ENCODE results near the gene MARCHF11. TPM values are rescaled to one million over a fixed set of nuclear protein-coding genes. Genes with fewer than 3 reads are reported as not detected.

MARCHF11 gene
- total and polyA plus RNA-seq, 2 experiments from 2014 or later = not detected

DNA sequence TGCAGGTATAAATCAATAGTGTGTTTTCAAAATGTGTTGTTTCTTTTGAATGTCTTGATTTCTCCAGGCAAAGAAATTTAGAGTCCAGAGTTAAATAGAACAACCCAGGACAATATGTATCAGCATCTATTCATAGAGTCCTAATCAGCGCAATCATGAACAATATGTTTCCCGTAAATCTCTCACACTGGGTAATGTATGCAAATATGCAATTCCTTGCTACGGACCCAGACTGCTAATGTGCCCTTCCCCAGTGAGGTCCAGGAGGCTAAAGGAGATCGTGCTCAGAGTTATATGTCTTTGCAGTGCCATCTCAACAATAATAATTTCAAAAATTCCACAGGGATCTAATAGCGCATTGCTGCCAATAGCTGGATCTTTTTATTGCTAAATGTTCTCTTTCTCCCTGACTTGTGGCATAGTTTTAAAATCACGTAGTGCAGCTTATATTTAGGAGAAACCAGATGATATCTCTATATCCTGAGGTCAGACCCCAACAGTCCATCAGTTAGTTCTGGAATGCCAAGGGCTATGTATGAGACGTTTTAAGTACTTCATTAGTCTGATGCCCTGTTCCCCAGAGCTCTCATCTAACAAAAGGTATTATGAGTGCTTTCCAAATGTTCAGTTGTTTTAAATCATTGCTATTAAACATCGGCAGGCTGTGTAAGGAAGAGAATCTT lies 145.1 kb downstream of the MARCHF11 start:
- H2AFZ ChIP-seq = no peak overlapping the region
- H3K4me3 ChIP-seq = no peak overlapping the region
- H3K27me3 ChIP-seq = no peaks in the 10 kb centered on the region
- TF ChIP-seq EZH2phosphoT487 (IDR thresholded peaks at IDR 0.05; ENCODE audit: low read depth, severe bottlenecking, unreplicated experiment) (no peak), EZH2 (IDR thresholded peaks at IDR 0.05; ENCODE audit: borderline replicate concordance) (no peak)
- TF ChIP-seq, protein P1, sequence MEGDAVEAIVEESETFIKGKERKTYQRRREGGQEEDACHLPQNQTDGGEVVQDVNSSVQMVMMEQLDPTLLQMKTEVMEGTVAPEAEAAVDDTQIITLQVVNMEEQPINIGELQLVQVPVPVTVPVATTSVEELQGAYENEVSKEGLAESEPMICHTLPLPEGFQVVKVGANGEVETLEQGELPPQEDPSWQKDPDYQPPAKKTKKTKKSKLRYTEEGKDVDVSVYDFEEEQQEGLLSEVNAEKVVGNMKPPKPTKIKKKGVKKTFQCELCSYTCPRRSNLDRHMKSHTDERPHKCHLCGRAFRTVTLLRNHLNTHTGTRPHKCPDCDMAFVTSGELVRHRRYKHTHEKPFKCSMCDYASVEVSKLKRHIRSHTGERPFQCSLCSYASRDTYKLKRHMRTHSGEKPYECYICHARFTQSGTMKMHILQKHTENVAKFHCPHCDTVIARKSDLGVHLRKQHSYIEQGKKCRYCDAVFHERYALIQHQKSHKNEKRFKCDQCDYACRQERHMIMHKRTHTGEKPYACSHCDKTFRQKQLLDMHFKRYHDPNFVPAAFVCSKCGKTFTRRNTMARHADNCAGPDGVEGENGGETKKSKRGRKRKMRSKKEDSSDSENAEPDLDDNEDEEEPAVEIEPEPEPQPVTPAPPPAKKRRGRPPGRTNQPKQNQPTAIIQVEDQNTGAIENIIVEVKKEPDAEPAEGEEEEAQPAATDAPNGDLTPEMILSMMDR (IDR thresholded peaks at IDR 0.05; ENCODE audit: poor library complexity) = no peak
- no peaks in the 10 kb centered on the region for H3K79me2 ChIP-seq
- no peaks in the 10 kb centered on the region for H3K9me2 ChIP-seq (replicated peaks; ENCODE audit: insufficient read depth)
- no peak overlapping the region for H3K4me2 ChIP-seq
- DNase-seq (ENCODE audit: low spot score) = no peak
- no peaks in the 10 kb centered on the region for H4K20me1 ChIP-seq (ENCODE audit: insufficient read depth, poor library complexity, severe bottlenecking)
- 68% methylated on average over 8 of the region's 8 CpGs for WGBS (ENCODE audit: low lambda C conversion rate, missing lambda C conversion rate)
- H3K4me1 ChIP-seq (ENCODE audit: insufficient read depth) = no peaks in the 10 kb centered on the region
- H3K27ac ChIP-seq = no peak overlapping the region
- no peaks in the 10 kb centered on the region for H3K9me3 ChIP-seq (ENCODE audit: low read depth)
- no peaks in the 10 kb centered on the region for H3K36me3 ChIP-seq (replicated peaks; ENCODE audit: insufficient read depth, low read depth)

DNA sequence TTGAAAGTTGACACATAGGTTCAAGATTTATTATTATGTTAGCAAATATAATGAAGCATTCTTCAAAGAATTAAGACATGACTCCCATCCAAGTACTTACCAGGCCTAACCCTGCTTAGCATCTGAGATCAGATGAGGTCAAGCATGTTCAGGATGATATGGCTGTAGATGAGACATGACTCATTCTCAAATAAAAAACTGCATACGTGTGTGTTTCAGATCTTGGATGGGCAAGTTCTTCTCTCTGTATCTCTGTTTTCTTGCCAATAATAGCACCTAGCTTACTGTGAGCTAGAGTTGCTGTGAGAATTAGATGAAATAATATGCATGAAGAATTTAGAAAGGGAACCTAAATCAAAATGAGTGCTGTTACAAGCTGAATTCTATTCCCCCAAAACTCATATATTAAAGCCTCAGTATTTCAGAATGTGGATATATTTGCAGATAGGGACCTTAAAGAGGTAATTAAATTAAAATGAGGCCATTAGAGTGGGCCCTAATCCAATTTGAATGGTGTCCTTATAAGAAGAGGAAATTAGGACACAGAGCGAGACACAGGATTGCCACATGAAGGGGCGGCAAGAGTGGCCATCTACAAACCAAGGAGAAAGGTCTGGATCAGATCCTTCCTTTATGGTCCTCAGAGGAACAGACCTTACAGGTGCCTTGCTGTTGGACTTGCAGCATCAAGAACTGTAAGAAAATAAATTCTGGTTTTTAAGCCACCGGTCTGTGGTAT lies 146.2 kb downstream of the MARCHF11 start:
- no peaks in the 10 kb centered on the region for H3K9me2 ChIP-seq (replicated peaks; ENCODE audit: insufficient read depth)
- H3K27me3 ChIP-seq = no peaks in the 10 kb centered on the region
- H3K4me3 ChIP-seq = no peak overlapping the region
- WGBS (ENCODE audit: low lambda C conversion rate, missing lambda C conversion rate) = 96% methylated on average over 4 of the region's 4 CpGs
- TF ChIP-seq EZH2 (IDR thresholded peaks at IDR 0.05; ENCODE audit: borderline replicate concordance) (no peak), EZH2phosphoT487 (IDR thresholded peaks at IDR 0.05; ENCODE audit: low read depth, severe bottlenecking, unreplicated experiment) (no peak)
- TF ChIP-seq, protein P1 (IDR thresholded peaks at IDR 0.05; ENCODE audit: poor library complexity) = no peak
- H3K79me2 ChIP-seq = no peaks in the 10 kb centered on the region
- no peak overlapping the region for H3K4me2 ChIP-seq
- H3K9me3 ChIP-seq (ENCODE audit: low read depth) = no peaks in the 10 kb centered on the region
- H3K36me3 ChIP-seq (replicated peaks; ENCODE audit: insufficient read depth, low read depth) = no peaks in the 10 kb centered on the region
- no peaks in the 10 kb centered on the region for H4K20me1 ChIP-seq (ENCODE audit: insufficient read depth, poor library complexity, severe bottlenecking)
- DNase-seq (ENCODE audit: low spot score) = no peak
- no peaks in the 10 kb centered on the region for H3K4me1 ChIP-seq (ENCODE audit: insufficient read depth)
- H3K27ac ChIP-seq = no peak overlapping the region
- no peak overlapping the region for H2AFZ ChIP-seq

DNA sequence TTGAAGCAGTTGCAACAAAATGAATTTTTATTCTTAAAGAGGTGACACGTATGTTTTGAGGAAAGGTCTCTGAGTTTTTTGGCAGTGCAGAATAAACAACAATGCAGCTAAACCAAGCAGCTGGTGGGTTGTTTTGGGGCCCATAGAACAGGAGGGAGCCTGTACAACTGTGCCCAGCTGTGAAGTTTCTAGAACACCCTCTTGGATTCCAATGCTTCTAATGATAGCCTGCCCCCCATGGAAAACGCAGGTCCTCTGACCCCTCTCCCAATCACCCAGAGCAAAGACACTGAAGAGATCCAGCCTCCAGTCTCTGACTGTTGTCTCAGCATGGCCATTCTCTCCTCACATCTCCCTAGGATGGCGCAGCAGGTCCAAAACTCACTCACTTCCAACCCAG lies 150.9 kb downstream of the MARCHF11 start:
- no peaks in the 10 kb centered on the region for H4K20me1 ChIP-seq (ENCODE audit: insufficient read depth, poor library complexity, severe bottlenecking)
- DNase-seq (ENCODE audit: low spot score) = no peak
- H3K4me2 ChIP-seq = no peak overlapping the region
- H3K9me3 ChIP-seq (ENCODE audit: low read depth) = no peaks in the 10 kb centered on the region
- H3K4me1 ChIP-seq (ENCODE audit: insufficient read depth) = no peaks in the 10 kb centered on the region
- no peak overlapping the region for H3K4me3 ChIP-seq
- no peaks in the 10 kb centered on the region for H3K27me3 ChIP-seq
- 89% methylated on average over 3 of the region's 3 CpGs for WGBS (ENCODE audit: low lambda C conversion rate, missing lambda C conversion rate)
- TF ChIP-seq, protein P1 (IDR thresholded peaks at IDR 0.05; ENCODE audit: poor library complexity) = no peak
- TF ChIP-seq EZH2phosphoT487 (IDR thresholded peaks at IDR 0.05; ENCODE audit: low read depth, severe bottlenecking, unreplicated experiment) (no peak), EZH2 (IDR thresholded peaks at IDR 0.05; ENCODE audit: borderline replicate concordance) (no peak)
- H3K27ac ChIP-seq = no peak overlapping the region
- H3K79me2 ChIP-seq = no peaks in the 10 kb centered on the region
- H2AFZ ChIP-seq = no peak overlapping the region
- no peaks in the 10 kb centered on the region for H3K36me3 ChIP-seq (replicated peaks; ENCODE audit: insufficient read depth, low read depth)
- no peaks in the 10 kb centered on the region for H3K9me2 ChIP-seq (replicated peaks; ENCODE audit: insufficient read depth)
